Fibroblast of skin of scalp (primary cell): ENCODE data around the gene RAPGEF4.
A peak's percentile ranks its signal among the peaks of the same experiment; 100 is the strongest.

ENCODE experiments used
- DNase-seq: peaks from one replicate; pipeline ENCODE4 v3.0.0-alpha.2; 2013

The RAPGEF4 gene

DNA sequence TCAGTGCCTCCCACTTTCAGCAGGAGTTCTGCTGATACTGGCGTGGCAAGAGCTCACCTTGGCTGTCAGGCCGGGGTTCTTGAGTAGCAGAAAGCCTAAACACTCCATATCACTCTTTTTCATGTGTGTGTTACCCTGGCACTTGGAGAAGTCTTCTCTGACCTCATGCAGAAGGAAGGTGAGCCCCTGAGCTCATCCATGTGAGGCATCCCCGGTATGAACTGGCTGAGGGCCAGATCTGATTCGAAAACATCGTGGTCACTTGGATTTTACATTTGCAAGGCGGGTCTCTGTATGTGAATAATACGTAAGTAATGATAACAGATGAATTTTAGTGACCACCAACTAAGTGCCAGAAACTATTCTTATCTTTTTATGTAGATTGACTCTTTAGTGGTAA lies 93.6 kb downstream of the RAPGEF4 start:
- DNase-seq, result peak; percentile 88

DNA sequence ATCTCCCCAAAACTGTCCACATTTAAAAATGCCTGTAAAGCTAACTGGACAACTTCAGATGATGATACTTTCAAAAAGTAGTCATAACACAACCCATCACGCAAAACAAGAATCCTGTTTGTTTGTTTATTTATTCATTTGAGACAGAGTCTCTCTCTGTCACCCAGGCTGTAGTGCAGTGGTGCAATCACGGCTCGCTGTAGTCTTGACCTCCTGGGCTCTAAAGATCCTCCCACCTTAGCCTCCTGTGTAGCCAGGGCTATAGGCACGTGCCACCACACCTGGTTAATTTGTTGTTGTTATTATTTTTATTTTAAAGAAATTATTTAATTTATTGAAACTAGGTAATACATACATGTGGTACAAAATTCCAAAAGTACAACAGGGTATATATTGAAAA lies 94.8 kb downstream of the RAPGEF4 start:
- no peak for DNase-seq

DNA sequence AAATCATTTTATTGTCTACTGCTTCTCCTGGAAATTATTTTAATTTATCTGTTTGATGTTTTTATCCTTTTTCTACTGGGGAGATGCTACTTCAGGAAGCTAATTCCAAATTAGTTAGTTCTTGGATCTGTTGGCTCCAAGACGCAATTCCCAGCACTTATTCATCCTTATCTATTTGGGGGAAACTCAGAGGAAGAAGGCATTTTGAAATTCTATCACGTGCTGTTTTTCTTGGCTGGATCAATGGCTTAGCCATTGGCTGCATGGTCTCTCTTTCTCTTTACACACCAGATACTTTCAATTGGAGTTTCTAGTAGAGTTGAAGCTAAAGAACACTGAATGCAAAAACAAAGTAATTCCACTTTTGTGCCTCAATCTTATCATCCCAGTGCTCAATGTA lies 98.3 kb downstream of the RAPGEF4 start:
- peak; percentile 28 for DNase-seq

DNA sequence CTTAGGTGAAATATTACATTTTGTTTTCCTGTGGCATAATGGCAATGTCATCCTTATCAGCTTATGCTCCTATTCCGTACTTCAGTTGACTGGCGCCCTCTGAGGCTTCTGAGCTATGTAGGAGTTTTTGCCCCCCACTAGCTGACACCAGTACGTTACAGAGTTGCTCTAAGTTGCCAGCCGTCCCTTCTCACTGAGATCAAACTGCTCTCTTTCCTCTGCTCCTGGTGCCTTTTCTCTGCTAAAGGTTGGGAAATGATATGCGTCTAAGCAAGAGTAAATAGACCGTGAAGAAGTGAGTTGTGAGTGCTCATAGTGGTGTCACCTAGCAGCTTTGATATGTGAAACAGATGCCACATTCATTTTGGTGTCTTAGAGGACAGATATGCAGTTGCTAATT lies 99.2 kb downstream of the RAPGEF4 start:
- no peak for DNase-seq

DNA sequence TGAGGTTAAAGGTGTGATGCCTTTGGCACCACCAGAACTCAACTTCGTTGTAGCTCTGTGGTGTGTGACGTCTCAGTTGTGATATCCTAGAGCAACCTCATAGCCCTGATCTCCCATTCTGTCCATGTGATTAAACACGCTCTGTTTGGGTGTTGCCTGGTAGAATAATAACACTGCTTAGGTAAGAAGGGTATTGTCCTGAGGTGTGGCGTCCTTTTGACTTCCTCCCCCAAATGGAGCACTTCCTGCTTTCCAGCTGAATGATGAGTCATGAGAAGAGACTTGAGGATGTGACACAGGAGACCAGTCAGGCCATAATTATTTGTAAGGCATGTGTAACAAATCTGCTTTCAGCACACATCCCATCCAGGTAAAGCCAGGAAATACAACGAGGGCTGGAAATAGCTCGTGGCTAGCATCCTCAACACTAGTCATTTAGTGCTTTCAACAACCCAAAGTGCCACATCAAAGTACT lies 100.7 kb downstream of the RAPGEF4 start:
- DNase-seq, result peak; percentile 61

DNA sequence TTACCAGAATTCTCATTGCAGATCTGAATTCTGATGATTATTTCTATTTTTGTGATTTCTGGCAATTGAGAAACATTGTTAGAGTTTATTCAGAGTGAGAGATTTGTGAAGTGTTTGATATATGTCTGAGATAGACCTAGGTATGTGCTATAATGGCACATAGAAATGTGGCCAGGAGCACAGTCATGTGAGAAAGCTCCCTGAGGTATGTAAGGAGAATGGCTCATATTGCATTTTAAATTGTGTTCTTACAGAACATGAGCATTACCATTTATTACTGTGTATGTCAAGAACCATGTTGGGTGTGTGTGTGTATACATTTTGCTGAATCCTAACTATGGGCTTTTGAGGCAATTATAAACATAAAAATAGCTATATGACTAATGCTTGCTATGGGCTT lies 101.2 kb downstream of the RAPGEF4 start:
- peak; percentile 5 for DNase-seq

DNA sequence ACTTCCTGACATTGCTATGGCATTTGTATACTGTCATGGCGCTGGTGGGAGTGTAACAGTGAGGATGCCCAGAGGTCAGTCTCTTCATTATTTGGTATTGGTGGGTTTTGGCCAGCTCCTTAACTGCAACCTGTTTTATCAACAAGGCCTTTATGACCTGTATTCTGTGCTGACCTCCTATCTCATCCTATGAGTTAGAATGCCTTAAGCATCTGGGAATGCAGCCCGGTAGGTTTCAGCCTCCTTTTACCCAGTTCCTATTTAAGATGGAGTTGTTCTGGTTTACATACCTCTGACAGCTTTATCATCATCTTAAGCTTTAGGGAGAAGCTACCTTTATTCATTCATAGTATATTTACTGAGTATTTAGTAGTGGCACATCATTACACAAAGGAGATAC lies 103.8 kb downstream of the RAPGEF4 start:
- no peak for DNase-seq

DNA sequence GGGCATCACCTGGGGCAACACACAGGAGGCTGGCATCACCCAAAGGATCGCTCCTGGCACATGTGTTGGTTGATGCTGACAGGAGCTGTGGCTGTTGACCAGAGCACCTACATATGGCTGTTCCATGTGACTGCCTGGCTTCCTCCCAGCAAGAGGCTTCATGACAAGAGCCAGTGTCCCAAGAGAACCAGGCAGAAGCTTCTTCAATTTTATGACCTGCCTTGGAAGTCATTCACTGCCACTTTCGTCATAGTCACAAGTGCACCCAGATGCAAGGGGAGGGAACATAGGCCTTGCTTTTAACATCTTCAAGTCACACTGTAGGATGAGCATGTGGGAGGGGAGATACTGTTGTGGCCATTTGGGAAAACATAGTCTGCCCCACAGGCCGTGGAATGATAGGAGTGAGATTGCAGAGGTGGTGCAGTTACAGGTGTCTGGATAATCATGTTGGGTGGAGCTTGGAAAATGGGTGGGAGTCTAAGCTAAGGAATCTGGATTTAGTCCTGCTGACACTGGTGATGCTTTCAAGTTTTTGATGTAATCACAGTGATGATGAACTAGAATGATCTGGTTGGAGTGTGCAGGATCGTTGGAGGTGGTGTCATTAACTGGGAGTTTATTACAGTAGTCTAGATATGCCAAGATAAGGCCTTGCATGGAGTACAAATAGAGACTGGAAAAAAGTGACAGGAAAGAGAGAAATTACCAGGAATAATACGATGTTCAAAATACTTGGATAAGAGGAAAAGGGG lies 107.0 kb downstream of the RAPGEF4 start:
- no peak for DNase-seq

DNA sequence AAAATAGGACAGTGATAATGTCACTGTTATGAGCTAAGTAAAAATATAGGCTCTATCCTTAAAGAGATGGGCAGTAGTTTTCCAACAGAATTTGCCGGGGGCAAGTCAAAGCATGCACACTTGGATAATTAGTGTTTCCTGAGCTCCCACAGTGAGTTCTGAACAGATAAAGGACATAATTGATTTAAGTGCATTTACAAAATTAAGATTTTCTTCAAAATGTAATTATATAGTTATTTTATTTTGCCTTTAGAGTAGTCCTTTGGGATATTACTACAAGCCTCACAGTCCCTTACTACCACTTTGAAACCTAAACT lies 107.6 kb downstream of the RAPGEF4 start:
- DNase-seq, result no peak

DNA sequence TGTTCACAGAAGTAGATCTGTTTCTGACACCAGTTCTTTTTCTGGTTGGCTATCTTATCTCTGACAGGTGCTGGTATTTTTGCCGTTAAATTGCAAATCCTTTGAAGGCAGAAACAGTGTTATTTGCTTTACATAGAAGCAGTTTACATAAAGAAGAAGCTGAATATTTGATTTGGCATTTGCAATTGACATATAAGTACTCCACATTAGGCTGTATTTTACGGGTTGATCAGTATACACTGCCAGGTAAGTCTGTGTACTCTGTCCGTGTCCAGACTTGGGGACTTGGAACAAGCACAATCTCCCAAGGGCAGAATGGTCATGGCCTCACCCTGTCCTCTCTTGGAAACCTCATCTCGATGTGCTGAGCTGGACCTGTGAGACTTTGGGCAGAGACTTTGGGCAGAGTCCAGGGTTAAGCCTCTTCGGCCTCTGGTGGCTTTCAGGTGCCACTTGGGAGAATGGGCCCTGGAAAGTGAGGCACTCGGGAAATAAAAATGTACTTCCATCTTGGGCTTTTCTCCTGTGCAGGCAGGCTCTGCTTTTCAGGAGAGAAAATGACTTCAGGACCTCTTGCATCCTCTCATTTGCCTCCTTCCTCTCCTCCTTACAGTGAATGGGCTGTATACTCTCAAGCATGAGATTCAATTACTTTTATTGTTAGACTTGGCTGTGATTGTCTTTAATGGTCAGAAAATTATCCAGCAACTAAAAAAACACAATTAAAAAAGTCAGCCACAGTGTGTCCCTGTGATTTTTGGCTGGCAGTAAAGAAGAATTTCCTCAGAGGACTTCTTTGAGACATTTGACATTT lies 108.5 kb downstream of the RAPGEF4 start:
- no peak for DNase-seq

DNA sequence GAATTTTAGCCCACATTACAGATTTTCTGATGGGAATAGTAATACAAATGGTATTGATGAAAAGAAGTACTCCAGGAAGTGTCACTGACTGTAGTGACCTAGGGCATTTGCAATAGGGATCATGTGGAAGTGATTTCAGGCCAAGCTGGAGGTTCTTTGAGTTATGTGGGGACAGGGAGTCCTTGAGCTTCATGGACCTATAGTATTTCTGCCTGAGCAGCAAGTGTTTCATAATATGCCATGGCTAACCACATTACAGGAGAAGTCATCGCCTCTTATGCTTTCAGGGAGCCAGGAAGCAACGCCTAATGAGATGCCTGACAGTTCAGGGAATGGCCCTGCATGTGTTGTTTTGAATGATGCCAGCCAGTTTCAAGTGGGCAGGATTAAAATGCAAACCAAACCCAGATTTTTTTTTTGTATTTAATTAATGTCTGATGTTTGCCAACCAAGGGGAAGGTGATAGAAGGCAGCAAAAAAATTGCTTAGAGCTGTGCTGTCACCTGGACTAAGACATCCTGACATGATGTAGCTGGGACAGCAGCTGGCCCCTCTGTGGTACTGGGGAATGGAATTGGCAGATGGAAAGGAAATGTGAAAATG lies 109.5 kb downstream of the RAPGEF4 start:
- no peak for DNase-seq

DNA sequence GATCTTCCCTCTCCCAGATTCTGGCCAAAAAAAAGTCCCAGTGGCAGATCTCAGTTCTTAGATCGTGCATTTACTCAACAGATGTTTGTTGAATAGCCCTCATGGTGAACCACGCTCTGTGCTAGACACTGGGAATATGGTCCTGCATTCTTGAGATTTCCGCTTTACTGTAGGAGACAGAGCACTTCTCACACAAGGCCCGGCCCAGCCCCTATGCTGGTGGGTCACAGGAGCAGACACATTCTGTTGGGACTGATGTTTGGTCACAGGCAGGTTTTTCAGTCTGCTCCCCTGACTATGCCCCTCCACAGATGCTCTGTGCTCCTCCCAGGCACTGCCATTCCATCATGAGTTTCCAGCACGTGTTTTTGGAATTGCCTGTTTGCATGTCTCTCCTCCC lies 110.9 kb downstream of the RAPGEF4 start:
- DNase-seq, result no peak

DNA sequence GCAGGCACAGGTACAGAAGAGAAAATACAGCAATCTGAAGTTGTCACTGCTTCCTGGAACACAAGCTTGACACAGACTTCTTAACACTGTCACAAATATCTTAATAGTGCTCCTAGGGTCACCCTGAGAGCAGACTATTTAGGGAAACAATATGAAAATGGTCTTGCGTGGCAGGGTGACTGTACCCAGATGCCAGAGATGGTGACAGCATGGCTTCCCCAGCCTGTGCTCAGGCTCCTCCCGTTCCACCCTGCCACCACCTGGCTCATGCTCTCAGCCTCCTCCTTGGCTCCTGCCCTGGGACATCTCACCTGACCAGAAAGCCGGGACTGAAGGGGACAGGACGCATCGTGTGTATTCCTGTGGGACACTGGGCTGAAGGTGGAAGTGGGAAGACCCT lies 111.5 kb downstream of the RAPGEF4 start:
- DNase-seq, result no peak

DNA sequence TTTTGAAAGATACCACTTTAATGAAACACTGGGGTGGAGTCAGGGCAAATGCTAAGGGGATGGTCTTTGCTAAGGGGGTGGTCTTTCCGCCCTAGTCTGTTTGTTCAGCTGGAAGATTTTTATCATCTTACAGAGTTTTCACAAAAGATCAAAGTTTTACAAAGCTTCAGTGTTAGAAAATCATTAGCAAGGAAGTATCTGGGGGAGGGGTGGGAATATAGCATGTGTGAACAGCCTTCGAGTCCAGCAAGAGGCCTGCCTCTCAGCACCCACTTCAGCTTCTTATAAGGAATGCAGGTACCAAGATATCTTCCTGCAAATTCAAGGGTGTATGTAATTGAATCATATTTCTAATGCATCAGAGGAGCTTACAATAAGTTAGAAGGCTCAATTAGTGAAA lies 112.9 kb downstream of the RAPGEF4 start:
- no peak for DNase-seq

DNA sequence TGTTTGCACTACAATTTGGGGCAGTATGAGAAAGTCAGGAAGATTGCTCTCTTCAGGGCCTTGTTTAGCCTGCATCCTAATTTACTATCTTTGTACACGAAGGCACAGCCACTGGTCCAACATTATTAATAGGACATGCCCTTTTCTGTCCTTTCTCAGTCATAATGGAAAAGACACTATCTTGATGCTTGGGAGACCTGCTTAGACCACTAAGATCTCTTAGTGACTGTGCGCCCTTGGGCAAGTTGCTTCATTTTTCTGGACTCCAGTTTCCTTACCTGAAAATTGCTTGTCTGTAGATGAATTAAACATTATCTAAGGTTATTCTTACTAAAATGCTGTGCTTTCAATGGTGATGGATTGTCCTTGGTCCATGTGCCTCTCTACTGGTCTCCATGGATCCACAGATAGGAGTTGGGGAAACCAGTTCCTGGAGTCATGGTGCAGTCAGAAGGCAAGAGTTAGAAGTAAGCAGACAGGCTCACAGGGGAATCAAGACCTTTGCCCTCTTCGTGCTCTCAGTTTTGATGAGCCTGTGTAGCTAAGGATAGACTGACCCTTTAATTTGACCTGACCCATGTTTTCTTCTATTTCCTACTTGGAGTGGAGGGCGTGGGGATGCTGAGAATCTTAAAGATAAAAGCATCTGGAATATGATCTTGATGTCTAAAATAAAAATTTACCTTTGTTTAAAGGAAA lies 114.0 kb downstream of the RAPGEF4 start:
- no peak for DNase-seq

DNA sequence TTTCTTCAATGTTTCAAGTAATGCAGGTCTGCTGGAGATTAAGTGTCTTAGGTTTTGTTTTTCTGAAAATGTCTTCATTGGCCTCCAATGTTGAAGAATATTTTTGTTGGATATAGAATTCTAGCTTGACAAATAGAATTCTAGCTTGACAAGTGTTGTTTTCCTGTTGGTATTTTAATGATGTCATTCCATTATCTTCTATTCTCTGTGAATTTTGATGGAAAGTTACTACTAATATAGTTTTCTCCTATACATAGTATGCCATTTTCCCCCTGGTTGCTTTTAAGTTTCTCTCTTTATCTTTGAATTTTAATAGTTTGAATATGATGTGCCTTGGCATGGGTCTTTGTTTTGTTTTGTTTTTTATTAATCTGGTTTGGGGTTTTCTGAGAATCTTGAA lies 119.9 kb downstream of the RAPGEF4 start:
- no peak for DNase-seq

DNA sequence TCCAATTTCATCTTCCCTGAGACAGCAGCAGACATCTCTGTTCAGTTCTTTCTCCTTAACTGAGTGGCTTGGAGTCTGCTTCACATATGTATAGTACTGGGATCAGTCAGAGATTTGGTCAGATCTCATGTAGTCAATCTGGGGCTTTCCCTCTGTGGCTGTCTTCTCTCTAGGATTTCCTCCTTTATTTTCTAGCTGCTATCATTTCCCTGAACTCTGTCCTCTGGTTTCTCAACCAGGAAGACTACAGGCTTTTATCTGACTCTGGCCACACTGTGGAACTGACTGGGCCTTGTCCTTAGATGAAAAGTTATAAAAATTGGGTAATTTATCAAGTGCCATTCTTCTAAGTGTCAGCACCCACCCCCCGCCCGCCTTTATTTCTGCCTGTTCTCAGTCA lies 121.0 kb downstream of the RAPGEF4 start:
- no peak for DNase-seq

DNA sequence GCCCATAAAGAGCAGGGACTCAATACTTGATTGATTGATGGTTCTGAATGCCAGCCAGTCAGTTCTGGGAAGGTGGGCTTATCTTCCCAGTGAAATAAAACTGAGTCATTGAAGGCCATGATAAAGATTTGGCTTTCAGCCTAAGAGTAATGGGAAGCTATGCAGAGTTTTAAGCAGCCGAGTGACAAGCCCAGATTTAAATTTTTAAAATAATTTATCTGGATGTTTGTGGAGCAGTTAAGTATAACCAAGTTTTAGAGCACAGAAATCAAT lies 122.8 kb downstream of the RAPGEF4 start:
- DNase-seq, result peak; percentile 8

DNA sequence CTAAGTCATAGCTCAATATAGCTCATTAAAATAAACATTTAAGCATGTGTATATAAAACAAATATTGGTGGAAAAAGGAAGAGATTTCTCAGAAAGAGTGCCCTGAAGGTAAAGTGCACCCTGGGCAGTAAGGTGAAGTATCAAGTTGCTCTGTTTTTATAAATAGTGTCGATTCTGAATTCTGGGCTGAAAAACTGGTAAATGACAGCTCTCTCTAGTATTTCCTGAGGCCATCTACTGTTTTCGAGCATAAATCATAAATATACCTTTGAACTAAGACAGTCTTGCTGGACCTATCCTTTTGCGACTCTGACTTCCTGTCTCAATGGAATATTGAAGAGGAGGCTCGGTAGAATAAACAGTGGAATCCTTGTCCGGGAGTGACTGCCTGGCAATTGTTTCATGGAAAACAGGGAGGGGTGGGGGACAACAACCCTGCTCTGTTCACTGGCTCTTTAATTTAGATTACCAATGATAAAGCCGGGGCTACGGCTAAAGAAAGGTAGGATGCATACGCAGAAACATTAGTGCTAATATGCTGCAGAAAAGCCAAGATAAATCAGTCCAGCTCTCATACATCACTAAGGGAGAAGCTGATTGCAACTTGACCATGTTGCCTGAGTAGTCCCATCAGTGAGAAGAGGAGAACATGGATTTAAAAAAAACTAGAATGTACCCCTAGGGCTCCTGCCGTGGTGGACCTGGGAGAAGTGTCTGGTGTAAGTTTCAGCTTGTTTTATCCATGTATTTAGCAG lies 124.1 kb downstream of the RAPGEF4 start:
- DNase-seq, result no peak

DNA sequence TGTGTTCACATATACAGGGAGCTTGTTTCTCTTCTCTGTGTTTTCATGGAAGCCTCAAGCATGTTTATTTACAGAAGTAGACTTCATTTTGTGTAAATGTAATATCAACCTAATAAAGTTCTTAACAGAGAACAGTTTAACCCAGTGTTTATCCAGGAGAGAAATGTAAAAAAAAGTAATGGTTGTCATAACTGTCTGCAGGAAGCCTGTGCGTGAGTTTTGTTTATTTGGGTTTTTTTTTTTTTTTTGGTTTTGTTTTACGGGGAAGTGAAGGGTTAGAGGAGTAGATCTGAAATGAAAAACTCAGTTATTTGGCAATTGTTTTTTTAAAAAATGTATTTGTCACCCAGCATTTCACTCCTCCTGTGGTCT lies 124.7 kb downstream of the RAPGEF4 start:
- DNase-seq, result no peak

DNA sequence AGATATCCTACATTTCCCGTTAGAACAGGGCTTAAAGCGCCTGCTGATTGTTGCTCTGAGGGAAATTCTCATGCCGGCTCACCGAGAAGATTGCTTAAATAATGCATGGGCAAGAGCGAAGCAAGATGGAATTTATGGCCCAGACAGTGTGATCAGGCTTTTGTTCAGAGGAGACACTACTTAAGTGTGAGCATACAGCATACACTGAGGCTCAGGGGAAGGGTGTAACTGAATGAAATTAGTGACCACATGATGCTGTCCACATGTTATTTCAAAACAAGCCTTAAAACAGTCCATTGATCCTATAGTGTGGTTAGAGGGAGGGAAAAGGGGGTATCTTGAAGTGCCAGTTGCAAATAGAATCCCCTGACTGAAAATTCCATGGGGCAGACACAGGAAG lies 125.5 kb downstream of the RAPGEF4 start:
- DNase-seq, result no peak

DNA sequence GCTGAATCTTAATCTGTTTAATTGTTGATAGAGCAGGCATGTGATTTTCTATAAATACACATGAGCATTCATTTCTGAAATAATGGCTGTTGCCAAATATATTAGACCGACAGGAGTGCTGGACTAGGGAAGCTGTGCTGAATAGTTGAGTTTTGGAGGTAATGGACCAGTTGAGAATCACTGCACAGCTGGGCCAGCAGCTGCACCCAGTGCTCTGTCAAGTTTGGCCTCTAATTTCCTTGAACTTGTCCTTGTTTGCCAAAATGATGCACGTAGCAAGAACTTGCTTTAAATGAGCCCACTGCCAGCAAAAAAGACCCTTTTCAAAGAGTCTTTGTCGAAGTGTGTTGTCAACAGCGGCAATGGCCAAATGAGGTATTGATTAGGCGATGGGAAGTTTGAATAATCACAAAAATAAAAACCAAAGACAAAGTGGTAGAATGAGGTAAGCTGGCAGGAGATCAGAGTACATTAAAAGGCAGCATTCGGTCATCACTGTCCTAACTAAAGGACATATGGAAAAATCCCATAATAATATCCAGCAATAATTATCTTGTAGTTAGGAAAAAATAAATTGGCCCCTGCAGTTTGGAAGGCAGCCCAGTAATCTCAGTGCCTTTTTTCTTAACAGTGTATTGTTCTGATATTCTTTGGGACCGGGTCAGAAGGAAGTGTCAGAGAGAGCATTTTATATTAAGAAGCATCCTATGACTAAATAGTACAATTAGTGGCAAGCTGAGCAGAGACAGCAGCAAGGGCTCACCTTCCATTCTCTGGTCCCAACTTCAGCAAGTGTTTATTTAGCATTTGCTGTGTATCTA lies 126.2 kb downstream of the RAPGEF4 start:
- no peak for DNase-seq
